ENCODE measurements around the gene PKHD1. TPM values are rescaled to one million over a fixed set of nuclear protein-coding genes. Genes with fewer than 3 reads are reported as not detected.

Gene PKHD1
- total RNA-seq, 2 experiments from 2014 or later = not detected

DNA sequence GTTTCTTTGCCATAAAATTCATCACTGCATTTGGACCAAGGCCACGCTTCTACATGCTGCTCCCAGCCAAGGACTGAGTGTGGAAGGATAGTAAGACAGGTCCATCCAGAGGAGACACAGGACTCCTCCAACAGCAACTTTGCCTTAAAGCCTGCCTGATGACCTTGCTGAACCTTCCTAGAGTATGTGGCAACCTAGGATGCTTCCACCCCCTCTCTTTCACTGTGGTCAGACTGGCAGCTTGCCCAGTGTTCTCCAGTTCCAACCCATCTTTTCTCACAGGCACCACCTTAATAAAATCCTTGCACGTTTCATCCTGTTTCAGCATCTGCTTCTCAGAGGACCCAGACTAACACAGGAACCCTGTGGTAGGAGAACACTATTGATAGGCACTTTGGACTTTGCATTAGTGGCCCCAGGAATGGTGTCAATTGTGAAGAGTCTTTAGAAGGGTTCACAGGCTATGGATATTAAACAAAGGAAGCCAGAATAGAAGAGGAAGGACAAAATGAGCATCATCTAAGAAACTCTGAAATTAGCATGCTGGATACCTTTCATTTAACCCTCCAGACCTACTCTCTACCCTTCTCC is 2.4 kb upstream of the PKHD1 start:
- Mint-ChIP-seq H3K4me1 (no peaks in the 10 kb centered on the region), H3K4me3 (no peak overlapping the region)

DNA sequence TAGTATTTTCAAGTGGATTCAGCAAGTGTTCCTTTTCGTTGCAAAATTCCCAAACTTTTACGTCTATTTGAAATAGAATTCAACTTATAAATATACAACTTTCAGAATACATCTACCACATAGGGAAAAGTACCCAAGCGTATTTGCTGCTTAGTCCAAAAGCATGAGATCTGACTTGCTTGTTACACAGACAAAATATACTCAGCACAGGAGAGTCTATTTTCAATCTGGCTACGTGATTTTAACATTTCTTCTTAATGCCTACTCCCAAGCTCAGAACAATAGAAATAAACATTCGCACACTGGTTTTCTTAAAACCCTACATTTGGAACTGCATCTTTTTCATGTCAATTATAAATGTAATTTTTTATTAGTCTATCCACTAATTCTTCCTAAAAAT is 672 bp downstream of the PKHD1 start:
- POLR2A ChIA-PET = no interaction called here
- ATAC-seq (ENCODE audit: low read depth) (no peak), DNase-seq (no peak)
- Mint-ChIP-seq H3K4me1 (no peaks in the 10 kb centered on the region), H3K27me3 (peaks cover 21% of the 10 kb centered on the region), H3K36me3 (no peaks in the 10 kb centered on the region), H3K9me3 (no peaks in the 10 kb centered on the region), H3K4me3 (no peak overlapping the region), H3K27ac (no peak overlapping the region)

More for the DNA sequence above, 2.4 kb upstream of the PKHD1 start:
- H3K9me3 Mint-ChIP-seq = peaks cover 1% of the 10 kb centered on the region
- no peak for ATAC-seq (ENCODE audit: low read depth)
- POLR2A ChIA-PET = no interaction called here
- H3K27ac Mint-ChIP-seq = no peak overlapping the region
- no peak for DNase-seq
- H3K27me3 Mint-ChIP-seq = peaks cover 14% of the 10 kb centered on the region
- H3K36me3 Mint-ChIP-seq = no peaks in the 10 kb centered on the region

DNA sequence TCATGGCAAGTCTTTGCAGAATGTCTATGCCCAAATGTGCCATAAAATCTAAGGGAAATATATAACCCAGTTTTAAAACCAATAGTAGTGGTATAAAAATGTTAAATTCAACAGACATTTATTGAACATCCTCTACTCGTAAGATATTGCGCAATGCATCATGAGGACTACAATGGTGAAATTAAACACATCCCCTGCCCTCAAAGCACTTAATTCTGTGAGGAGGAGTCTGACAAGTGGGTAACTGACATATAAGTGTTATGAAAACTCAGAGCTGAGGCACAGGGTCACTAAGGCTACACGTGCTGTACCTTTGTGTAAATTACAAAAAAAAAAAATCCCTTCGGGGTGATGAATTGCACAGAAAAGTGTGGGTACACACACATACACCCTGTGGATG is 6.2 kb downstream of the PKHD1 start:
- Mint-ChIP-seq H3K4me1 (no peaks in the 10 kb centered on the region), H3K36me3 (no peaks in the 10 kb centered on the region), H3K27me3 (peaks cover 26% of the 10 kb centered on the region), H3K27ac (no peak overlapping the region), H3K9me3 (no peaks in the 10 kb centered on the region), H3K4me3 (no peak overlapping the region)
- POLR2A ChIA-PET = no interaction called here
- DNase-seq = no peak
- no peak for ATAC-seq (ENCODE audit: low read depth)

DNA sequence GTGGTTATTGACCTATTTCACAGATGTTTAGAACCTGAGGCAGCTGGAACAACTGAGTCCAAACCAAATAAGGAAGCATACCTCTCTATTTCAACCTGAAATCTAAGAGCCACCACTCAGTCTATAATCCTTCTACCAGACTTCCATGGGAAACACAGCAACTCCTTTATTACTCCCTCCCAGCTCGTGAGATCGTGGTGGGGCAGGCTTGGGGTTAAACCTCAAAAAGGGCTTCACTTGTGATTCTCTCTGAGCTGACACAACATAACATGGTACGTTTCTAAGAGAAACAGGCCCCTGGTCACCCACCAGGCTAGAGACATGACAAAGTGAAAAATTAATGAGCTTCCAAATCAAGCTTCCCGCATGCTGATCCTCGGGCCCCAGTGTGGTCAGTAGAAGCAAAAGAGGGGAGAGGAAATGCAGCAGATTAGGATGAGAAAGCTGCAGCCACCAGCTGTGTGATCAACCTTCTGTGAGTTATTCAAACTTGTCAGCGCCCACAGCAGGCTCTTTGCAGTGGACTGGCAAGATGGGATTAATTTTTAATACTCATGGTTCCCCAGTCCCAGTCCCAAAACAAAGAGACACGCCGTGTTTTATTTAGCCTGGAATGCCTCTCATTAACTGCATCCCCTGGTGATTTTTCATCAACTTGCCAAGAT is 9.3 kb downstream of the PKHD1 start:
- no peak overlapping the region for H3K4me3 Mint-ChIP-seq
- H3K36me3 Mint-ChIP-seq = no peaks in the 10 kb centered on the region
- H3K27me3 Mint-ChIP-seq = peaks cover 29% of the 10 kb centered on the region
- H3K4me1 Mint-ChIP-seq = no peaks in the 10 kb centered on the region
- DNase-seq = no peak
- POLR2A ChIA-PET = no interaction called here
- H3K9me3 Mint-ChIP-seq = no peaks in the 10 kb centered on the region
- no peak overlapping the region for H3K27ac Mint-ChIP-seq
- no peak for ATAC-seq (ENCODE audit: low read depth)

DNA sequence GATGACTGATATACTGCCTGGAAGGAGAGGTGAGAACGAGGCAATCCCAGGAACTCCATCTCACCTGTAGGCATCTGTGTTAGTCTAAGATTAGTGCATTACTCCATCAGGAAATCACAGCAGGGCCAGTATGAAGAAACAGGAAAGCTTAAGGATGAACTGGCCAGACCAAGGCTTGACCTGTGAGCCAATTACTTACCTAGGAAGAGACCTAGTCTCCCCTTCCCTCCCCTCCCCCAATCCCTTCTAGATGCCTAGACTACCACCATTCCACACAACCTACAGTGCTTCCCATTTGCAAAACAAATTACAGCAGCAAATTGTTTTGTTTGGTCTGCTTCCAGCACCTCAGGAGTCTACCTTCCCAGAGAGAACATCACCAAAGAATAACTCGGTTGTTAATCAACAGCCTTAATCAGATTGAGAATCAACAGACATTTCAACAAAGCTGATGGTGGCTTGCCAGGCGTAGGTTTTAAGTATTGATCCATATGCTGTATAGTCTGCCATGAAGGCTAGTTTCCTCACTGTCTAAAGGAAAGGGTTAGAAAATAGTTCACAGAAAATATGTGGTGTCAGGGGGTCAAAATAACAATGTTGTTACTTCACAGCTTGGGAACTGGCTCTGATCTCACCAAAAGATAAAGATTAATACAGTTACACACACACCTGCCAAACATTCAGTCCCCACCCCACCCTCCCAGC is 10.1 kb downstream of the PKHD1 start:
- Mint-ChIP-seq H3K9me3 (no peaks in the 10 kb centered on the region), H3K27me3 (peaks cover 33% of the 10 kb centered on the region), H3K36me3 (no peaks in the 10 kb centered on the region), H3K27ac (no peak overlapping the region), H3K4me3 (no peak overlapping the region), H3K4me1 (no peaks in the 10 kb centered on the region)
- DNase-seq (no peak), ATAC-seq (ENCODE audit: low read depth) (no peak)
- POLR2A ChIA-PET = no interaction called here

DNA sequence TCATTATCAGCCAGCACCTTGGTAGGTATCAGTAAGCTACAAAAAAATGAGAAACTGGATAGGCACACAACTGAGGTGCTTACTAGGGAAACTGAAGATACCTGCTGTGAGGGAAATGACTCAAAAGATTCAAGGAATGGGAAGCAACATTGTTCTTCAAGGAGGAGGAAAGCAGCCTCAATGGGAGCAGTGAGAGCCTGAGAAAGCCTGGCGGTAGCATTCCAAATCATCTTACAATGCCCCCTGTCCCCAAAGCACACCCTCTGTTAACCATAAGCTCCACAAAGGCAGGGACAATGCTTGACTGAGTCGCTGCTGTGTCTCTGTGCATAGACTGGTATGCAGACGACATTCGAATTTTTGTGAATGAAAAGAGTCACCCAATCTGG is 10.6 kb downstream of the PKHD1 start:
- no peak overlapping the region for H3K27ac Mint-ChIP-seq
- ATAC-seq (ENCODE audit: low read depth) (no peak), DNase-seq (no peak)
- H3K36me3 Mint-ChIP-seq = no peaks in the 10 kb centered on the region
- POLR2A ChIA-PET = no interaction called here
- no peaks in the 10 kb centered on the region for H3K4me1 Mint-ChIP-seq
- no peaks in the 10 kb centered on the region for H3K9me3 Mint-ChIP-seq
- peaks cover 34% of the 10 kb centered on the region for H3K27me3 Mint-ChIP-seq
- no peak overlapping the region for H3K4me3 Mint-ChIP-seq

DNA sequence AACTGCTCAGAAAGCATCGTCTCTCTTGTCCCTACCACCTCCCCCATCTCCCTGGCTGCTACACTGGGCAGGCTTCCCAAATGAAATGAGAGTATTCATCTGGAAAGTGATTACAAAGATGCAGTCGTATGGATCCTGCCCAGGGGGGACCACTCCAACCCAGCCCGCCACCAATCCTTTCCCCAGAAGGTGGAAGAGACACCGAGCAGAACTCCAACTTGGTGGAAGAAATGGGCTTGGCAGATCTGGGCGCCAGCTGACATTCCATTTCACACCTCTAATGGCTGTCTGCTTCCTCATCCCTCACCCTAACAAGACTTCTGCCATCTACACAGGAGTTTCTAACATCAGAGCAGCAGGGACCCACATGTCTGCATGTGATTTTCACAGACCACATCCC is 12.7 kb downstream of the PKHD1 start:
- no peaks in the 10 kb centered on the region for H3K4me1 Mint-ChIP-seq
- no peak for ATAC-seq (ENCODE audit: low read depth)
- H3K36me3 Mint-ChIP-seq = no peaks in the 10 kb centered on the region
- H3K4me3 Mint-ChIP-seq = no peak overlapping the region
- H3K9me3 Mint-ChIP-seq = no peaks in the 10 kb centered on the region
- peaks cover 30% of the 10 kb centered on the region for H3K27me3 Mint-ChIP-seq
- DNase-seq = no peak
- POLR2A ChIA-PET = no interaction called here
- no peak overlapping the region for H3K27ac Mint-ChIP-seq

DNA sequence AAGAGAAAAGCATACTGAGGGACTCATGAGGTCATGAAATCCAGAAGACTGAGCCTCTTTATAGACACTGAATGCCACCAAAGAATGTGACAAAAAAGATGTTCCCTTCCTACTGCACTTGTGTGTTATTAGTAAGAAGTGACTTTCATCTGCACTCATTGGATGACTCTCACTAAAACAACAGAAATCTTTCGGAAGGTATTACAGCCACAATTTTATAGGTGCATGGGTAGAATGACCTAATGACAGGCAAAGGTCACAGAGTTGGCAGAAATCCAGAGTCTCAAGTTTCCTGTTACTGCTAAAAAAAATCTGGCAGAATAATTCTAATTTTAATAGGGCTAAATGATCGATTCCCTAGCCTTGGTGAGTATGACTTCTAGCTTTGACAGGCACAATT is 13.3 kb downstream of the PKHD1 start:
- H3K27me3 Mint-ChIP-seq = peaks cover 31% of the 10 kb centered on the region
- DNase-seq = no peak
- H3K4me3 Mint-ChIP-seq = no peak overlapping the region
- no peak for ATAC-seq (ENCODE audit: low read depth)
- POLR2A ChIA-PET = no interaction called here
- H3K4me1 Mint-ChIP-seq = no peaks in the 10 kb centered on the region
- no peaks in the 10 kb centered on the region for H3K36me3 Mint-ChIP-seq
- H3K9me3 Mint-ChIP-seq = no peaks in the 10 kb centered on the region
- no peak overlapping the region for H3K27ac Mint-ChIP-seq

DNA sequence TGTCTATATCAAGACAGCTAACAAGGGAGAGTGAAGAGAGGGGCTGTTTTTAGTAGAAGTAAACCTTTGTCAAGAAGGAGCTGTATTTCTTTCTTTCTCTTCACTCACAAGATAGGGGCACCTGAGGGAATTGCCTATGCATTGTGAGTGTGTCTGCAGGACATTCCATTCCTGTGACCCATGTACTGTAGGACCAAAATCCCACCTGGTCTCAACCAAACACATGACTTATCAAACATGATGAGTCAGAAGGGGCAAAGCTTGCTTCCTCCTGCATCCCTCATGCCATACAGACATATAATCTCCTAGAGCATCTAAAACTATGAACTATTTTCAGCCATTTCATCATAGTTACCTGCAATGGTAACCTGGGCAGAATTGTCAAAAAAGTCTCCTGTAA is 21.8 kb downstream of the PKHD1 start:
- Mint-ChIP-seq H3K27me3 (peaks cover 27% of the 10 kb centered on the region), H3K4me3 (no peak overlapping the region), H3K36me3 (peaks cover 3% of the 10 kb centered on the region), H3K4me1 (peaks cover 9% of the 10 kb centered on the region), H3K9me3 (no peaks in the 10 kb centered on the region), H3K27ac (no peak overlapping the region)
- POLR2A ChIA-PET = no interaction called here
- ATAC-seq (ENCODE audit: low read depth) = no peak
- no peak for DNase-seq

DNA sequence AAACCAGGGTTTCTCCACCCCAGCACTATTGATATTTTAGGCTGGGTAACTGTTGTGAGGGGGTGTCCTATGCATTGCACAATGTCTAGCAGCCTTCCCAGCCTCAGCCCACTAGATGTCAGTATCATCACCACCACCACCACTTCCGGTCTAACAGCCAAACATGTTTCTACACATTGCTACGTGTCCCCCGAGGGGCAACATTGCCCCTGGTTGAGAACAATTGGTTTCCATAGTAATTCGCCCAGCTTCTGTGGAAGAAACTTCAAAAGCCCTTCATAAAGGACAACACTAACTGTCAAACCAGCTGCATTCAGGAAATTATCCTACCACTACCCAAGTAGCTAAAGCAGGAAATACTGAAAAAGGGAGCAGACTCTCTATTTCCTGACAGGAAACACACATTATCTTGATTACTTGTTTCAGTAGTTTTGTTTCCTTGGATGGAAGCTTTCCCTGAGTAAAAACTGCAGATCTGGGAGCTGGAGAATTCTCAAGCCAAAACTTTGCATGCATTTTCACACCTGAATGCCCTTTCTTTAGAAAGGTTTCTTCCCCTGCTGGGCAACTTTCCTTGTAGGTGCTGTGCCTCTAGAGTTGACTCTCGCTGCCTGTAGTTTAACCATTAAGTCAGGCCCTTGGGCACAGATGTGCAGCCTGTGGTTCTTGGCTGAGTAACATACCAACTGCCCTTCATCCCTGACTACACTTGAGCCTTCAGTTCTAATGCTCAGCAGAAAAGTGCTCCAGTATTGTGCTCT is 23.6 kb downstream of the PKHD1 start:
- peak; percentile 51 for DNase-seq
- Mint-ChIP-seq H3K9me3 (no peaks in the 10 kb centered on the region), H3K4me3 (peak overlapping the region; percentile 64), H3K4me1 (peaks cover 9% of the 10 kb centered on the region), H3K36me3 (peaks cover 3% of the 10 kb centered on the region), H3K27ac (peak overlapping the region; percentile 77), H3K27me3 (peaks cover 21% of the 10 kb centered on the region)
- peak; percentile 99 for ATAC-seq (ENCODE audit: low read depth)
- POLR2A ChIA-PET = no interaction called here

DNA sequence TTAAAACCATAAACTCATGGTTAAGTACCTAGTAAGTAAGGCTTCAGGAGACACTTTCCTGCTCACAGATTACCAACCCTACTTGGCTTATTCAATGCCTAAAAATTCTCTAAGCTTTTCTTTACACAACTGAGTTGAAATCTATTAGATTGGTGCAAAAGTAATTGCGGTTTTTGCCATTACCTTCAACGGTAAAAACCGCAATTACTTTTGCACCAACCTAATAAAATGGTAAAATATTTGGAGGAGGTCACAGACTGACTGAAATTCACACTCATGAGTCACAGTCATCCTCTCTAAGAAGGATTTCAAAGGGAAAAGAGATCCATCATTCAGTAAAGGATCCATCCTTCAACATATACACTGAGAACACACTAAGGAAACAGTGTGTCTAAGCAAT is 25.9 kb downstream of the PKHD1 start:
- peaks cover 9% of the 10 kb centered on the region for H3K27me3 Mint-ChIP-seq
- no peak overlapping the region for H3K27ac Mint-ChIP-seq
- POLR2A ChIA-PET = interaction anchor here (0.6 kb wide), 1 partner anchor 202 kb away, joined by 3 read pairs; no protein-coding TSS in a partner anchor
- H3K36me3 Mint-ChIP-seq = peaks cover 3% of the 10 kb centered on the region
- no peak overlapping the region for H3K4me3 Mint-ChIP-seq
- ATAC-seq (ENCODE audit: low read depth) (no peak), DNase-seq (no peak)
- peaks cover 9% of the 10 kb centered on the region for H3K4me1 Mint-ChIP-seq
- no peaks in the 10 kb centered on the region for H3K9me3 Mint-ChIP-seq

DNA sequence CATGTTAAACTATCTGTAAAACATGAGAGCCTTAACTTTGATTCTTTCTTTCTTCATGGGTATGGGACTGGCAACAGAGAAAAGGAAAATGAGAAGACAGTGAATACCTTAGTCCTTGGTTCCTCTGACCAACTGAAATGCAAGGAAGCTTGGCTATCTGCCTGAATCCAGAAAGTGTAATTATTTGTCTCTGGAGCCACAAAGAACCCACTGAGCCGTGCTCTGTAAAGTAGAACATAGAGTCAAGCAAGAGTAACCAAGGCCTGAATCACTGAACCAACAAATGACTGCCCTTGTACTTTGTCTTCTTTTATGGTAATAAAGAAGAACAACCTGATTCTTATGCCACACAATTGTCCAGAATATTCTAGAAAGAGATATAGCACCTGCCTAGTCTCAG is 27.6 kb downstream of the PKHD1 start:
- no peak overlapping the region for H3K4me3 Mint-ChIP-seq

DNA sequence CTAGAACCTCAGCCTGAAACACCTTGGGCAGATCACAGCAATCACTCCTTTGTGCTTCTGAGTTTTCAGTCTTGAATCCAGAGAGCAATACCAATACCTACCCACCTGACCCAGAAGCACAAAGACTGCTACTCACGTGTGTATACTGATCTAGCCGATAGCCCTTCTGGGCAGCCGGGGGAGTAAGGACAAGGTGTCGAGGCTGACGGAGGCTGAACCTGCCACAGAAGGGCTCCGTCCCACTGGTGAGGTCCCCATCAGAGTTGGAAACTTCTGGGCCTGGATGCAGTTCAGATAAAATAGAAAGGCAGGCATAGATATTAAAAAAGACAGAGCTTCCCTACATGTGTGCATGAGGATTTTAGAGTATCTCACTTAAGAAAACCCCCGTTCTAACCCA is 32.0 kb downstream of the PKHD1 start:
- no peaks in the 10 kb centered on the region for H3K36me3 Mint-ChIP-seq
- H3K27me3 Mint-ChIP-seq = peaks cover 2% of the 10 kb centered on the region
- no peaks in the 10 kb centered on the region for H3K4me1 Mint-ChIP-seq
- POLR2A ChIA-PET = no interaction called here
- ATAC-seq (ENCODE audit: low read depth) (no peak), DNase-seq (no peak)
- no peak overlapping the region for H3K27ac Mint-ChIP-seq
- H3K4me3 Mint-ChIP-seq = no peak overlapping the region
- no peaks in the 10 kb centered on the region for H3K9me3 Mint-ChIP-seq

More for the DNA sequence above, 27.6 kb downstream of the PKHD1 start:
- ATAC-seq (ENCODE audit: low read depth) (no peak), DNase-seq (no peak)
- H3K9me3 Mint-ChIP-seq = no peaks in the 10 kb centered on the region
- H3K27me3 Mint-ChIP-seq = peaks cover 5% of the 10 kb centered on the region
- POLR2A ChIA-PET = no interaction called here
- H3K4me1 Mint-ChIP-seq = peaks cover 9% of the 10 kb centered on the region
- no peak overlapping the region for H3K27ac Mint-ChIP-seq
- H3K36me3 Mint-ChIP-seq = peaks cover 3% of the 10 kb centered on the region
